ENCODE measurements around the gene ZNF43. TPM values are rescaled to one million over a fixed set of nuclear protein-coding genes. Genes with fewer than 3 reads are reported as not detected.
"Not testable (repeated sequence)": the region's sequence is repeated elsewhere in the genome, so short reads cannot be mapped to it uniquely, and the experiment has no call there.

The ZNF43 gene
- total RNA-seq, 4 donors from 2014 or later: 7.6 to 10.4 (median 8.1) TPM

DNA sequence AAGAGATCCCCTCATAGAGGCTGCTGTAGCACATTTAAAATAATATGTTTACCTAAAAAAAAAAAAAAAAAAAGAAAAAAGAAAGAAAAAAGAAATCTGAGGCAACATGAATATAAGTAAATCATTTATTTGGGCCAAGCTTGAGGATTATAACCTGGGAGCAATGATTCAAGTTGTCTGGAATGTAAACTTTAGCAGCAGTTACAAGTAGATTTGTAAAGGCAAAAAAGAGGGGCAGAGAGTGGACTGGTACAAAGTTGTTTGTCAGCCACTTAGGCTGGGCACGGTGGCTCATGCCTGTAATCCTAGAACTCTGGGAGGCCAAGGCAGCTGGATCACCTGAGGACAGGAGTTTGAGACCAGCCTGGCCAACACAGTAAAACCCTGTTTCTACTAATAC lies 11.3 kb downstream of the ZNF43 start:
- Histone ChIP-seq H3K9me3 (no peaks in the 10 kb centered on the region), H3K27ac (replicated peaks in 1 of 4) (peak overlapping the region; percentile 37 to 52 (median 48)), H3K36me3 (peaks cover 0 to 21% (median 13%) of the 10 kb centered on the region in 4 donors), H3K4me3 (no peak overlapping the region), H3K27me3 (no peaks in the 10 kb centered on the region), H3K4me1 (peaks cover 0 to 33% (median 27%) of the 10 kb centered on the region in 4 donors)
- intact Hi-C loops (cut with DNase I): no loop called here
- DNase-seq (ENCODE audit: extremely low spot score): no peak
- TF ChIP-seq POLR2A (IDR thresholded peaks at IDR 0.05; ENCODE audit: low read depth) (no peak), EP300 (IDR thresholded peaks at IDR 0.05) (no peak), POLR2AphosphoS5 (IDR thresholded peaks at IDR 0.05) (peak in 1 of 2 donors; percentile 5)
- TF ChIP-seq, protein P1, sequence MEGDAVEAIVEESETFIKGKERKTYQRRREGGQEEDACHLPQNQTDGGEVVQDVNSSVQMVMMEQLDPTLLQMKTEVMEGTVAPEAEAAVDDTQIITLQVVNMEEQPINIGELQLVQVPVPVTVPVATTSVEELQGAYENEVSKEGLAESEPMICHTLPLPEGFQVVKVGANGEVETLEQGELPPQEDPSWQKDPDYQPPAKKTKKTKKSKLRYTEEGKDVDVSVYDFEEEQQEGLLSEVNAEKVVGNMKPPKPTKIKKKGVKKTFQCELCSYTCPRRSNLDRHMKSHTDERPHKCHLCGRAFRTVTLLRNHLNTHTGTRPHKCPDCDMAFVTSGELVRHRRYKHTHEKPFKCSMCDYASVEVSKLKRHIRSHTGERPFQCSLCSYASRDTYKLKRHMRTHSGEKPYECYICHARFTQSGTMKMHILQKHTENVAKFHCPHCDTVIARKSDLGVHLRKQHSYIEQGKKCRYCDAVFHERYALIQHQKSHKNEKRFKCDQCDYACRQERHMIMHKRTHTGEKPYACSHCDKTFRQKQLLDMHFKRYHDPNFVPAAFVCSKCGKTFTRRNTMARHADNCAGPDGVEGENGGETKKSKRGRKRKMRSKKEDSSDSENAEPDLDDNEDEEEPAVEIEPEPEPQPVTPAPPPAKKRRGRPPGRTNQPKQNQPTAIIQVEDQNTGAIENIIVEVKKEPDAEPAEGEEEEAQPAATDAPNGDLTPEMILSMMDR (IDR thresholded peaks at IDR 0.05): no peak
- 33% methylated on average over 1 of the region's 1 CpG for WGBS

DNA sequence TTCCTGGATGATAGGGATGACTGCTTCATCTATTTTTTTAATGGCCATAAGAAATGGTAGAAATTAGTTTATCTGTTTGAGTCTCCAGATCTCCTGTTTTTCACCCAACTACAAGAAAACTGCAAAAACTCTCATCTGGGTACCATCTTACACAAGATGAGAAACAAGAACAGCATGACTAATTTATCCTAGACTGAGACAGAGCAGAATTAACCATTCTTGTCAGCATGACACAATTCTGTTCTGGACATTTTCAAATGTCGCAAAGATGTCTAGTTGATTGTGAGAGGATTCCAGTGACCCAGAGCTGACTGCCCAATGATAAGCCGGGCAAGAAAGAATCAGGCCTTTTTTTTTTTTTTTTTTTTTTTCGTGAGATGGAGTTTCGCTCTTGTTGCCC lies 12.8 kb downstream of the ZNF43 start:
- Histone ChIP-seq H3K4me3 (no peak overlapping the region), H3K27ac (replicated peaks in 1 of 4) (no peak overlapping the region), H3K9me3 (no peaks in the 10 kb centered on the region), H3K36me3 (peaks cover 1 to 30% (median 18%) of the 10 kb centered on the region in 4 donors), H3K27me3 (no peaks in the 10 kb centered on the region), H3K4me1 (peaks cover 0 to 33% (median 27%) of the 10 kb centered on the region in 4 donors)
- DNase-seq (ENCODE audit: extremely low spot score): no peak
- intact Hi-C loops (cut with DNase I): no loop called here
- TF ChIP-seq POLR2AphosphoS5 (IDR thresholded peaks at IDR 0.05): no peak
- TF ChIP-seq POLR2A (IDR thresholded peaks at IDR 0.05; ENCODE audit: low read depth): no peak
- TF ChIP-seq, protein P1 (IDR thresholded peaks at IDR 0.05): no peak
- TF ChIP-seq EP300 (IDR thresholded peaks at IDR 0.05): no peak
- WGBS: 96% methylated on average over 3 of the region's 4 CpGs

- intact Hi-C loops (cut with DNase I): no loop called here
- 92% methylated on average over 4 of the region's 4 CpGs for WGBS
- TF ChIP-seq POLR2A (IDR thresholded peaks at IDR 0.05; ENCODE audit: low read depth) (no peak), POLR2AphosphoS5 (IDR thresholded peaks at IDR 0.05) (no peak), EP300 (IDR thresholded peaks at IDR 0.05) (no peak)
- TF ChIP-seq, protein P1 (IDR thresholded peaks at IDR 0.05): no peak
- peaks cover 69 to 97% (median 86%) of the 10 kb centered on the region in 4 donors for H3K36me3 ChIP-seq
- DNase-seq (ENCODE audit: extremely low spot score): no peak
- no peak overlapping the region for H3K4me3 ChIP-seq
- no peaks in the 10 kb centered on the region for H3K4me1 ChIP-seq
- peaks cover 9 to 83% (median 52%) of the 10 kb centered on the region in 4 donors for H3K9me3 ChIP-seq
- no peaks in the 10 kb centered on the region for H3K27me3 ChIP-seq
- no peak overlapping the region for H3K27ac ChIP-seq (replicated peaks in 1 of 4)
Measured at GRCh38 chr19:21812448-21812847, 23.5 kb downstream of the ZNF43 start.

DNA sequence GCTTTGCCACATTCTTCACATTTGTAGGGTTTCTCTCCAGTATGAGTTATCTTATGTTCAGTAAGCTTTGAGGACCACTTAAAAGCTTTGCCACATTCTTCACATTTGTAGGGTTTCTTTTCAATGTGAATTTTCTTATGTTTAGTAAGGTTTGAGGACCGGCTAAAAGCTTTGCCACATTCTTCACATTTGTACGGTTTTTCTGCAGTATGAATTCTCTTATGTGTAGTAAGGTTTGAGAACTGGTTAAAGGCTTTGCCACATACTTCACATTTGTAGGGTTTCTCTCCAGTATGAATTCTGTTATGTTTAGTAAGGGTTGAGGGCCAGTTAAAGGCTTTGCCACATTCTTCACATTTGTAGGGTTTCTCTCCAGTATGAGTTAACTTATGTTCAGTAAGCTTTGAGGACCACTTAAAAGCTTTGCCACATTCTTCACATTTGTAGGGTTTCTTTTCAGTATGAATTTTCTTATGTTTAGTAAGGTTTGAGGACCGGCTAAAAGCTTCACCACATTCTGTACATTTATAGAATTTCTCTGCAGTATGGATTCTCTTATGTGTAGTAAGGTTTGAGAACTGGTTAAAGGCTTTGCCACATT lies 27.5 kb downstream of the ZNF43 start:
- H3K9me3 ChIP-seq: peaks cover 9 to 91% (median 67%) of the 10 kb centered on the region in 4 donors
- peaks cover 40 to 58% (median 51%) of the 10 kb centered on the region in 4 donors for H3K36me3 ChIP-seq
- H3K27me3 ChIP-seq; H3K4me1 ChIP-seq; H3K4me3 ChIP-seq; intact Hi-C loops (cut with DNase I); H3K27ac ChIP-seq (replicated peaks in 1 of 4); DNase-seq (ENCODE audit: extremely low spot score): not testable (repeated sequence)
- 98% methylated on average over 3 of the region's 3 CpGs for WGBS

GRCh38 chr19:21789466-21790085 lies 46.4 kb downstream of the ZNF43 start:
- no peaks in the 10 kb centered on the region for H3K4me1 ChIP-seq
- H3K4me3 ChIP-seq: no peak overlapping the region
- TF ChIP-seq EP300 (IDR thresholded peaks at IDR 0.05): no peak
- no peak for DNase-seq (ENCODE audit: extremely low spot score)
- no peak overlapping the region for H3K27ac ChIP-seq (replicated peaks in 1 of 4)
- no peaks in the 10 kb centered on the region for H3K9me3 ChIP-seq
- H3K36me3 ChIP-seq: no peaks in the 10 kb centered on the region
- H3K27me3 ChIP-seq: no peaks in the 10 kb centered on the region
- 88% methylated on average over 5 of the region's 5 CpGs for WGBS
- intact Hi-C loops (cut with DNase I): no loop called here
